ENCODE measurements around the gene TMC1.

TMC1 gene

GRCh38 chr9:72577212-72577753 lies 55.9 kb downstream of the TMC1 start:
- DNase-seq (ENCODE audit: low read depth) = peak; percentile 89
- no peak overlapping the region for H3K4me3 ChIP-seq (ENCODE audit: low read length)
- no peak for TF ChIP-seq CTCF (conservative IDR thresholded peaks at IDR 0.05; ENCODE audit: low read depth, low read length)

DNA sequence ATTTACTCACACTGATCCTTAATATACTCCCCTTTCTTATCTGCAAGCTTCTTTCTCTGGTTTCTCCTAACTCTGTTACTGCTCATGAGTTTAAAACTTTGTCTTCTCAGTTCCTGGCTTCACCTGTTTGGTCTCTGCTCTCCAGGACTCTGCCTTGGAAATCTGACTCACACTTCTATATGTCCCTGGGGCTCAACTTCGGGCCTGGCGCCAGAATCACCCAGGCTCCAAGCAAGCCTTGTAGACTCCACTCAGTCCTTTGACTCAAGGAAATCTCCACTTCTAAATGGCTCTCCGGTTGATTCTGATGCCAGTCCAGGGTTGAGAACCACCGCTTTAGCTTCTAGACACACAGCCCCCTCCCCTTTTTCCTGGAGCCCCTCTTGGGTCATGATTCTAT lies 57.8 kb downstream of the TMC1 start:
- no peak for TF ChIP-seq CTCF (conservative IDR thresholded peaks at IDR 0.05; ENCODE audit: low read depth, low read length)
- H3K4me3 ChIP-seq (ENCODE audit: low read length) = no peak overlapping the region
- DNase-seq (ENCODE audit: low read depth) = peak; percentile 31

DNA sequence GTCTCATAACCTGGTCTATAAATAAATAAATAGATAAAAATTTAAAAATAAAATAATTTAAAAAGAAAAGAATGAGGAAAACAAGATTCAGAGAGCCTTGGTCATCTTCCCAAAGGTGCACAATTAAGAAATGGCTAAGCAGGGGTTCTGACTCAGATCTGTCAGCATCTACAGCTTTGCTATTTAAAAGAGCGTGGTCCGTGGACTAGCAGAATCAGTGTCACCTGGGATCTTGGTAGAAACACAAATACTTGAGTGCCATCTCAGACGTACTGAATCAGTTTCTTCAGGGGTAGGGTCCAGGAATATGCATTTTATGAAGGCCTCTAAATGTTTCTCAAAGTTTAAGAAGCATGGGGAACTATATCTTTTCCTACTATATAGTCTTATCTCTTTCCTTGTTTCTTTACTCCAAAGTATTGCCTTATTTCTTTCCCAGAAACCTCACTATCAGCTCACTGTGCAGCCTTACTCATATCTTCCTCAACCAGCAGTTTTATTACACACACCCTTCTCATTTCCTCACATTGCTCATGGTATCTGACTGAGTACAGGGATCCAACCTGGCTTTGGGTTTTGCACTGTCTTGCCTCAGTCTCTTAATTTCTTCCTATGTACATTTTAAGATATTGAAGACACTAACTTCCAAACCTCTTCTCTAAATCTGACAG lies 58.6 kb downstream of the TMC1 start:
- TF ChIP-seq CTCF (conservative IDR thresholded peaks at IDR 0.05; ENCODE audit: low read depth, low read length) = no peak
- DNase-seq (ENCODE audit: low read depth) = no peak
- no peak overlapping the region for H3K4me3 ChIP-seq (ENCODE audit: low read length)

GRCh38 chr9:72581694-72582093 lies 60.3 kb downstream of the TMC1 start:
- DNase-seq (ENCODE audit: low read depth) = no peak
- H3K4me3 ChIP-seq (ENCODE audit: low read length) = no peak overlapping the region
- no peak for TF ChIP-seq CTCF (conservative IDR thresholded peaks at IDR 0.05; ENCODE audit: low read depth, low read length)

DNA sequence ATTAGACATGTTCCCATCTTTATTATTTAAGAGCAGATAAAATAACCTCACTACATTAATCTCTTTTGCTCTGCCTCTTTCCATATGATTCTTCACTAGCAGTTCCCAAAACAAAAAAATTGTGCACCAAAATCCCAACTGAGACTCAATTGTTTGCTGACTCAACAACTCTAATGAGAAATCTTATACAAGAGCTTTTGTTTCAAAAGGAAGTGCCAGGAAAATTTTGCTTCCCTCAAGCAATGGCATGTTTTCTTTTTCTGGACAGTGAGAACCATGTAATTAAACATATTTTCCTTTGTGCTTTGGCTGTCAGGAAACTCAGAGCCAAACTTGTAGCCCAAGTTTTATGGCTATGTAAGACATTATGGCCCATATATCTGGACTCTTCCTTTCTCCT lies 62.0 kb downstream of the TMC1 start:
- no peak for TF ChIP-seq CTCF (conservative IDR thresholded peaks at IDR 0.05; ENCODE audit: low read depth, low read length)
- no peak overlapping the region for H3K4me3 ChIP-seq (ENCODE audit: low read length)
- DNase-seq (ENCODE audit: low read depth) = no peak

GRCh38 chr9:72586388-72587130 lies 65.2 kb downstream of the TMC1 start:
- TF ChIP-seq CTCF (conservative IDR thresholded peaks at IDR 0.05; ENCODE audit: low read depth, low read length) = no peak
- DNase-seq (ENCODE audit: low read depth) = no peak
- H3K4me3 ChIP-seq (ENCODE audit: low read length) = no peak overlapping the region

GRCh38 chr9:72588336-72588735 lies 66.9 kb downstream of the TMC1 start:
- DNase-seq (ENCODE audit: low read depth) = peak; percentile 24
- TF ChIP-seq CTCF (conservative IDR thresholded peaks at IDR 0.05; ENCODE audit: low read depth, low read length) = no peak
- no peak overlapping the region for H3K4me3 ChIP-seq (ENCODE audit: low read length)

Measured in retinal pigment epithelial cell (primary cell).